Measurements from ENCODE around the gene CSNK2A2. TPM values are rescaled to one million over a fixed set of nuclear protein-coding genes. Genes with fewer than 3 reads are reported as not detected.

Gene CSNK2A2
- total and polyA plus RNA-seq, 9 of the 15 experiments (the other 6 are each of a cell fraction or from before 2014, with no cell fraction given) = 20.8 to 109 (median 44.7) TPM

GRCh38 chr16:58127634-58128033 lies 70.3 kb downstream of the CSNK2A2 start:
- no peak for FAIRE-seq
- H3K4me1 ChIP-seq (replicated peaks in 1 of 2; ENCODE audit: control insufficient read depth in 2 of 2, insufficient read depth in 2 of 2, low read length in 2 of 2) = peaks cover 17 to 32% of the 10 kb centered on the region in 2 experiments; a peak in 4 of 5 replicates
- intact Hi-C loops (cut with micrococcal nuclease) = loop anchor here (10.0 kb wide), 2 partner anchors 137 to 357 kb away; no protein-coding TSS in a partner anchor
- H3K27ac ChIP-seq (ENCODE audit: extremely low read depth, low read depth, low read length) = no peak overlapping the region; the same call in 2 of the 3 replicates
- peaks cover 60% of the 10 kb centered on the region for H3K79me2 ChIP-seq (ENCODE audit: control insufficient read depth, insufficient read depth, low read length)
- peaks cover 29% of the 10 kb centered on the region for H4K20me1 ChIP-seq (replicated peaks; ENCODE audit: control insufficient read depth, insufficient read depth, low read length)
- H3K4me3 ChIP-seq = peak overlapping the region; percentile 93
- peaks cover 3% of the 10 kb centered on the region; the same call in 1 of the 3 replicates for H3K36me3 ChIP-seq (ENCODE audit: control insufficient read depth, insufficient read depth, low read length)
- no TSS peak for BruUV-seq (replicated peaks)
- H3K27me3 ChIP-seq (ENCODE audit: control insufficient read depth in 2 of 2, insufficient read depth in 2 of 2, low read length in 2 of 2) = no peaks in the 10 kb centered on the region
- peak overlapping the region; percentile 92 for H3K4me2 ChIP-seq (ENCODE audit: insufficient read depth, low read length)
- ChIA-PET CTCF (ENCODE audit: low intra/inter-chr PET ratio) (interaction anchor here (1.2 kb wide), 1 partner anchor 106 kb away, joined by 4 read pairs; no protein-coding TSS in a partner anchor), POLR2A (interaction anchor here (1.0 to 1.8 kb wide), 4 partner anchors 9 to 221 kb away, joined by 3 to 6 read pairs (median 4); no protein-coding TSS in a partner anchor)
- no peaks in the 10 kb centered on the region for H3K9me3 ChIP-seq (replicated peaks; ENCODE audit: control insufficient read depth, insufficient read depth, low read depth, low read length)
- peak in 1 of 3 experiments; percentile 12; a peak in 1 of 6 replicates for TF ChIP-seq CTCF (IDR thresholded peaks at IDR 0.05 in 2 of 3, conservative IDR thresholded peaks at IDR 0.05 in 1 of 3; ENCODE audit: insufficient read depth in 2 of 3, low read depth in 1 of 3, low read length in 3 of 3)
- no peak for TF ChIP-seq CCNT2 (IDR thresholded peaks at IDR 0.05; ENCODE audit: borderline replicate concordance, extremely low read depth, insufficient read length, low read depth, low read length)
- no peak for TF ChIP-seq CC2D1A (IDR thresholded peaks at IDR 0.05)
- TF ChIP-seq MCM3 (IDR thresholded peaks at IDR 0.05) = no peak
- TF ChIP-seq ZNF316 (IDR thresholded peaks at IDR 0.05) = 0 out of 2 replicates have a peak, but pooled peaks have one; percentile 1
- TF ChIP-seq MIER1 (IDR thresholded peaks at IDR 0.05; ENCODE audit: low read depth) = no peak
- ATAC-seq = peak; percentile 12; the same call in 1 of the 3 replicates
- H3K9ac ChIP-seq (ENCODE audit: insufficient read depth in 1 of 2, low read depth in 2 of 2, low read length in 2 of 2) = peak overlapping the region in 1 of 2 experiments; percentile 51; a peak in 1 of 4 replicates
- H3K9me1 ChIP-seq (ENCODE audit: control insufficient read depth, insufficient read depth, low read length) = no peaks in the 10 kb centered on the region
- no peak for DNase-seq (ENCODE audit: extremely low read depth in 1 of 4, low spot score in 3 of 4)
- H2AFZ ChIP-seq (ENCODE audit: low read depth, low read length) = no peak overlapping the region
- in situ Hi-C loops (cut with MboI) = loop anchor here (10.0 kb wide), 1 partner anchor 113 kb away; no protein-coding TSS in a partner anchor
- 0% methylated on average over 4 of the region's 4 CpGs for WGBS (ENCODE audit: insufficient coverage, low coverage, missing lambda C conversion rate)

Measured in K562 (cell line).